CD14-positive monocyte (primary cell): Measurements from ENCODE around the gene CRIM1. TPM values are rescaled to one million over a fixed set of nuclear protein-coding genes. Genes with fewer than 3 reads are reported as not detected.

Experiments
- DNase-seq, 3 donors: peaks; one replicate each; pipeline ENCODE4 v3.0.0-alpha.2; 2011 to 2022
- H2AFZ ChIP-seq: 2 replicates; pipeline ENCODE4 v1.6.0; 2012; ENCODE audit warnings: mild to moderate bottlenecking, low read depth, low read length, inconsistent platforms; ENCODE audit not compliant: insufficient read depth, poor library complexity, severe bottlenecking
- H3K27ac ChIP-seq, 2 donors: 1 replicate in 1 of 2; 2 replicates in 1 of 2; pipeline ENCODE4 v1.5.1; 2012 to 2013; ENCODE audit warnings: low read length in 2 of 2, control low read depth in 1 of 2, inconsistent platforms in 1 of 2, low read depth in 1 of 2, mild to moderate bottlenecking in 1 of 2
- H3K27me3 ChIP-seq, 2 donors: one replicate each; pipeline versions ENCODE4 v1.6.0 to v1.6.1; 2011 to 2013; ENCODE audit warnings: low read length in 2 of 2; ENCODE audit not compliant: control insufficient read depth in 2 of 2, insufficient read depth in 2 of 2
- H3K36me3 ChIP-seq, 2 donors: replicated peaks in 1 of 2; 1 replicate in 1 of 2; 2 replicates in 1 of 2; pipeline versions ENCODE4 v1.5.1 to v1.6.1; 2012 to 2013; ENCODE audit warnings: low read length in 2 of 2, control low read depth in 1 of 2, inconsistent platforms in 1 of 2, mild to moderate bottlenecking in 1 of 2; ENCODE audit not compliant: insufficient read depth in 2 of 2, control insufficient read depth in 1 of 2
- H3K4me1 ChIP-seq, 2 donors: 1 replicate in 1 of 2; 2 replicates in 1 of 2; pipeline versions ENCODE4 v1.5.1 to v1.6.1; 2012 to 2013; ENCODE audit warnings: low read length in 2 of 2, control low read depth in 1 of 2, inconsistent platforms in 1 of 2, mild to moderate bottlenecking in 1 of 2, moderate library complexity in 1 of 2; ENCODE audit not compliant: insufficient read depth in 2 of 2, control insufficient read depth in 1 of 2
- H3K4me2 ChIP-seq: replicated peaks from 2 replicates; pipeline ENCODE3; 2012; ENCODE audit warnings: low read length, moderate library complexity, mild to moderate bottlenecking; ENCODE audit not compliant: poor library complexity, severe bottlenecking; ENCODE audit errors: extremely low read depth
- H3K4me3 ChIP-seq, 3 experiments: fragments of 200-600 bp in 1 of 3; sonication (generic) in 1 of 3; replicated peaks in 1 of 3; 1 replicate in 2 of 3; 2 replicates in 1 of 3; pipeline ENCODE4 v1.5.1; 2011 to 2013; ENCODE audit warnings: low read length in 3 of 3, mild to moderate bottlenecking in 3 of 3, control low read depth in 2 of 3, low read depth in 2 of 3, inconsistent platforms in 1 of 3, moderate library complexity in 1 of 3
- H3K79me2 ChIP-seq: 2 replicates; pipeline ENCODE4 v1.6.0; 2012; ENCODE audit warnings: mild to moderate bottlenecking, control low read depth, inconsistent platforms, low read length, moderate library complexity; ENCODE audit not compliant: insufficient read depth
- H3K9ac ChIP-seq: 2 replicates; pipeline ENCODE4 v1.6.0; 2017; ENCODE audit warnings: low read length, mild to moderate bottlenecking; ENCODE audit not compliant: insufficient read depth, poor library complexity, severe bottlenecking
- H3K9me3 ChIP-seq, 2 donors: replicated peaks in 1 of 2; 1 replicate in 1 of 2; 2 replicates in 1 of 2; pipeline versions ENCODE4 v1.5.1 to v1.6.1; 2012 to 2013; ENCODE audit warnings: low read length in 2 of 2, control low read depth in 1 of 2; ENCODE audit not compliant: control insufficient read depth in 1 of 2, insufficient read depth in 1 of 2
- H4K20me1 ChIP-seq: 2 replicates; pipeline ENCODE4 v1.6.0; 2012; ENCODE audit warnings: mild to moderate bottlenecking, low read length, control low read depth, moderate library complexity; ENCODE audit not compliant: insufficient read depth
- H3K27ac Mint-ChIP-seq, 7 donors: one replicate each; pipeline ENCODE4 v1.8.0; 2020; ENCODE audit warnings: mild to moderate bottlenecking in 7 of 7, mixed read lengths in 7 of 7, moderate library complexity in 6 of 7, inconsistent platforms in 2 of 7
- H3K27me3 Mint-ChIP-seq, 3 donors: one replicate each; pipeline ENCODE4 v1.8.0; 2021 to 2022; ENCODE audit warnings: low read depth in 3 of 3, mild to moderate bottlenecking in 3 of 3, mixed read lengths in 3 of 3, moderate library complexity in 3 of 3, inconsistent platforms in 1 of 3
- H3K36me3 Mint-ChIP-seq, 2 donors: one replicate each; pipeline ENCODE4 v1.8.0; 2020; ENCODE audit warnings: mixed read lengths in 2 of 2, inconsistent platforms in 1 of 2, mild to moderate bottlenecking in 1 of 2
- H3K4me1 Mint-ChIP-seq: one replicate; pipeline ENCODE4 v1.8.0; 2020; ENCODE audit warnings: mild to moderate bottlenecking, mixed read lengths
- H3K4me3 Mint-ChIP-seq, 2 donors: one replicate each; pipeline ENCODE4 v1.8.0; 2020; ENCODE audit warnings: mild to moderate bottlenecking in 2 of 2, mixed read lengths in 2 of 2, moderate library complexity in 1 of 2
- H3K9me3 Mint-ChIP-seq, 7 donors: one replicate each; pipeline ENCODE4 v1.8.0; 2020 to 2022; ENCODE audit warnings: mixed read lengths in 7 of 7, mild to moderate bottlenecking in 6 of 7, moderate library complexity in 6 of 7, inconsistent platforms in 2 of 7
- WGBS: methylation state at CpG from one replicate; pipeline ENCODE4 v1.1.5; 2013; ENCODE audit warnings: missing lambda C conversion rate; ENCODE audit not compliant: insufficient coverage; 5-methylcytosine and 5-hydroxymethylcytosine counted together
- intact Hi-C, 2 donors: fragments of 100-400 bp; cut with micrococcal nuclease; formaldehyde crosslinking; loops; one replicate each; pipeline versions ENCODE4 v1.15.0 to v1.15.1; 2023
- polyA plus RNA-seq, 3 donors: library from polyadenylated mRNA; depleted of rRNA in 1 of 3; unstranded in 2 of 3; stranded (reverse) in 1 of 3; fragments of 300-500 nt in 2 of 3; fragments of >200 nt in 1 of 3; fragmentation: Illumina TruSeq in 2 of 3; gene quantifications; 1 replicate in 2 of 3; 2 replicates in 1 of 3; pipeline ENCODE4 v1.2.3, GENCODE V29; 2012 to 2021
- TF ChIP-seq, protein P1 (sequence below): fragments of 200-600 bp; IDR thresholded peaks from one replicate; pipeline ENCODE4 v1.8.0; 2022; ENCODE audit warnings: antibody characterized with exemption, mild to moderate bottlenecking

The CRIM1 gene
- polyA plus RNA-seq, 3 donors, result 0.08 to 0.27 TPM; not detected in 1

DNA sequence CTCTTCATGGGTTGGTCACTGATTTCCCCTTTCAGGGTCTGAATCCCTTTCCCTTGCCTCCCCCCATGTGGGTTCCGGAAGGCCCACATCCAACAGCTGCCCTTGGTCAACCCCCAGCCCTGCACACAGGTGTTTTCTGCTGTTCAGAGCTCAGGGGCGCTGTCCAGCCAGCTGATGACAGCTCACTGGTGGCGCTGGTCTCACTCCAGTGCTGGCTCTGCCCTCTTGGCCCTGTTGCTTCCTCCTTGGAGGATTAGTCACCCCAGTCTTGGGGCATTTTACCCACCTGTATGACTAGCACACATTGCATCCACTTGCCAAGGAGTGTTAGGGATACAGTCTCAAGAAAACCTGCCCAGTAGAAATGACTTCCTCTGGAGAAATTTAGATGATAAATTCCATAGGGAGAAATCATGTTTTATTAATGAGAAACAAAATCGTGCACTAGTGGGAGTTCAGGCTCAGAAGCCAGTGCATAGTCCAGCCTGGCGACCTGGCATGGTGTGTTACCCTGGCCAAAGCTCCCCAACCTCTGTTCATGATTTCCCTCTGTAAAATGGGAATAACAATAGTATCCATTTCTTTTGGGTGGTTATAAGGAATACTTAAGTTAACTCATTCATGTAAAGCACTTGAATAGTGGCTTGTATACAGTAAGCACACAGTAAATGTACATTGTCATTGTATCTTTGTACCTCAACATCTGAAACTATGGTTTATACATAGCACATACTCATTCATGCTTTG, 21.6 kb downstream of the CRIM1 start:
- Histone ChIP-seq H3K4me3 (no peak overlapping the region), H3K4me2 (no peak overlapping the region), H3K79me2 (no peaks in the 10 kb centered on the region), H3K9ac (no peak overlapping the region), H3K36me3 (no peaks in the 10 kb centered on the region), H3K9me3 (no peaks in the 10 kb centered on the region), H2AFZ (no peak overlapping the region), H4K20me1 (no peaks in the 10 kb centered on the region), H3K27ac (no peak overlapping the region), H3K4me1 (peaks cover 10 to 16% of the 10 kb centered on the region in 2 donors), H3K27me3 (no peaks in the 10 kb centered on the region)
- Mint-ChIP-seq H3K36me3 (no peaks in the 10 kb centered on the region), H3K4me1 (peaks cover 7% of the 10 kb centered on the region), H3K27me3 (peaks cover 0 to 3% (median 1%) of the 10 kb centered on the region in 3 donors), H3K4me3 (no peak overlapping the region), H3K27ac (no peak overlapping the region), H3K9me3 (no peaks in the 10 kb centered on the region)
- 81% methylated on average over 3 of the region's 5 CpGs for WGBS
- intact Hi-C loops, result no loop called here
- TF ChIP-seq, protein P1, sequence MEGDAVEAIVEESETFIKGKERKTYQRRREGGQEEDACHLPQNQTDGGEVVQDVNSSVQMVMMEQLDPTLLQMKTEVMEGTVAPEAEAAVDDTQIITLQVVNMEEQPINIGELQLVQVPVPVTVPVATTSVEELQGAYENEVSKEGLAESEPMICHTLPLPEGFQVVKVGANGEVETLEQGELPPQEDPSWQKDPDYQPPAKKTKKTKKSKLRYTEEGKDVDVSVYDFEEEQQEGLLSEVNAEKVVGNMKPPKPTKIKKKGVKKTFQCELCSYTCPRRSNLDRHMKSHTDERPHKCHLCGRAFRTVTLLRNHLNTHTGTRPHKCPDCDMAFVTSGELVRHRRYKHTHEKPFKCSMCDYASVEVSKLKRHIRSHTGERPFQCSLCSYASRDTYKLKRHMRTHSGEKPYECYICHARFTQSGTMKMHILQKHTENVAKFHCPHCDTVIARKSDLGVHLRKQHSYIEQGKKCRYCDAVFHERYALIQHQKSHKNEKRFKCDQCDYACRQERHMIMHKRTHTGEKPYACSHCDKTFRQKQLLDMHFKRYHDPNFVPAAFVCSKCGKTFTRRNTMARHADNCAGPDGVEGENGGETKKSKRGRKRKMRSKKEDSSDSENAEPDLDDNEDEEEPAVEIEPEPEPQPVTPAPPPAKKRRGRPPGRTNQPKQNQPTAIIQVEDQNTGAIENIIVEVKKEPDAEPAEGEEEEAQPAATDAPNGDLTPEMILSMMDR, result no peak
- peak in 1 of 3 donors; percentile 7 for DNase-seq

DNA sequence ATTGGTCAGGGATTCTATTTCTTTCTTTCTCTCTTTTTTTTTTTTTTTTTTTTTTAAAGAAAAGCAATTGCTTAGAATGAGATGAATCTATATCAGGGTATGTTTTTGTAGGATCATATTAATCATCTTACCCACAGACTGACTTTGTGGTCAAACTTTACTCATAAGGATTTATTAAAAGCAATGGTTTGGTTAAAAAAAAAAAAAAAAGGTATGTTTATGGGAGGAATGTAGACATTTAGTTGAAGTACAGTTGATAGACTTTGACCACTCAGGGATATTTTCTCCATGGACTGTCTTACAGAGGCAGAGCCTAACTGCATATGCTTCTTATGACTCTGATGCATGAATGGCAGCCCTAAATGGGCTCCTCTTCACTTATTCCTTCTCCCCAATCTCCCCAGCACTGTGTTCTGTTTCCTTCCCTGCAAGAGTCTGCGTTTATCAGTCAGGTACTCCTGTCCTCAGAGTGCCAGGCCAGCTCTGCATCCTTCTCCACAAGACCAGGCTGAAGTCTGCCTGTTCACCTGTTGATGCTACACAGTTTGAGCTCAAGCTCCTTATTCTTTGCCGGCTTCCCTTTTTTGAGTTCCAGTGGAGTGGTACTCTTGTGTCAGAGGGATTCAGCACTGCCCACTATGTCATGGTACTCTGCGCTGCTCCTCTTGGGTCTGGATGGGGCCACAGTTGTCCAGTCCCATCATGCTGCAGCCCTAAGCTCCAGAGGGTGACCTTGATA, 24.3 kb downstream of the CRIM1 start:
- 80% methylated on average over 2 of the region's 3 CpGs for WGBS
- H3K4me2 ChIP-seq, result no peak overlapping the region
- no peaks in the 10 kb centered on the region for H3K27me3 ChIP-seq
- H3K9ac ChIP-seq, result no peak overlapping the region
- H3K9me3 ChIP-seq, result no peaks in the 10 kb centered on the region
- no peaks in the 10 kb centered on the region for H4K20me1 ChIP-seq
- intact Hi-C loops, result no loop called here
- TF ChIP-seq, protein P1, result no peak
- Mint-ChIP-seq H3K4me3 (no peak overlapping the region), H3K27ac (peak overlapping the region in 1 of 7 donors; percentile 18), H3K4me1 (peaks cover 7% of the 10 kb centered on the region), H3K36me3 (no peaks in the 10 kb centered on the region), H3K27me3 (peaks cover 0 to 4% (median 1%) of the 10 kb centered on the region in 3 donors), H3K9me3 (no peaks in the 10 kb centered on the region)
- H3K4me3 ChIP-seq, result no peak overlapping the region
- no peak for DNase-seq
- H3K79me2 ChIP-seq, result no peaks in the 10 kb centered on the region
- H2AFZ ChIP-seq, result no peak overlapping the region
- H3K36me3 ChIP-seq, result no peaks in the 10 kb centered on the region
- no peak overlapping the region for H3K27ac ChIP-seq
- peaks cover 10 to 16% of the 10 kb centered on the region in 2 donors for H3K4me1 ChIP-seq
